Thyroid gland (tissue), 4 donors: ENCODE measurements around the gene FIBCD1. TPM values are rescaled to one million over a fixed set of nuclear protein-coding genes. Genes with fewer than 3 reads are reported as not detected.

Source experiments
- DNase-seq, 2 donors: peaks; one replicate each; pipeline ENCODE4 v3.0.0-alpha.2; 2019
- H3K27ac ChIP-seq, 3 donors: fragments of 200-600 bp; sonication (generic); 1 replicate in 2 of 3; 2 replicates in 1 of 3; pipeline ENCODE4 v1.5.1; 2016 to 2019; ENCODE audit warnings: mild to moderate bottlenecking in 1 of 3, moderate library complexity in 1 of 3
- H3K27me3 ChIP-seq: fragments of 200-600 bp; sonication (generic); one replicate; pipeline ENCODE4 v1.5.1; 2019
- H3K36me3 ChIP-seq, 2 donors: fragments of 200-600 bp; sonication (generic); one replicate each; pipeline ENCODE4 v1.5.1; 2016 to 2019
- H3K4me1 ChIP-seq, 2 donors: fragments of 200-600 bp; sonication (generic); one replicate each; pipeline ENCODE4 v1.5.1; 2017 to 2019
- H3K4me3 ChIP-seq, 3 donors: fragments of 200-600 bp; sonication (generic); replicated peaks in 1 of 3; 1 replicate in 2 of 3; 2 replicates in 1 of 3; pipeline ENCODE4 v1.5.1; 2016; ENCODE audit warnings: mild to moderate bottlenecking in 1 of 3
- H3K9me3 ChIP-seq: fragments of 200-600 bp; sonication (generic); one replicate; pipeline ENCODE4 v1.5.1; 2017
- CTCF ChIP-seq, 6 experiments: fragments of 200-600 bp in 3 of 6; fragments of 450-650 bp in 3 of 6; sonication (generic) in 3 of 6; IDR thresholded peaks; one replicate each; pipeline ENCODE4 v1.5.1; 2016 to 2019; ENCODE audit warnings: antibody characterized with exemption in 6 of 6, mild to moderate bottlenecking in 2 of 6, inconsistent platforms in 1 of 6, moderate library complexity in 1 of 6
- POLR2A ChIP-seq, 2 donors: fragments of 450-650 bp; IDR thresholded peaks; one replicate each; pipeline ENCODE4 v1.6.1; 2017; ENCODE audit warnings: antibody characterized with exemption in 2 of 2, mild to moderate bottlenecking in 2 of 2, moderate library complexity in 1 of 2
- WGBS, 2 donors: methylation state at CpG; one replicate each; pipeline ENCODE4 v1.1.5; 2017; 5-methylcytosine and 5-hydroxymethylcytosine counted together
- intact Hi-C: fragments of 100-400 bp; cut with DNase I; formaldehyde crosslinking; loops from one replicate; pipeline ENCODE4 v1.15.1; 2023
- total RNA-seq, 4 donors: library from RNA; depleted of rRNA; stranded (reverse); fragments of >200 nt; gene quantifications; one replicate each; pipeline ENCODE4 v1.2.3, GENCODE V29; 2016

The FIBCD1 gene, protein sequence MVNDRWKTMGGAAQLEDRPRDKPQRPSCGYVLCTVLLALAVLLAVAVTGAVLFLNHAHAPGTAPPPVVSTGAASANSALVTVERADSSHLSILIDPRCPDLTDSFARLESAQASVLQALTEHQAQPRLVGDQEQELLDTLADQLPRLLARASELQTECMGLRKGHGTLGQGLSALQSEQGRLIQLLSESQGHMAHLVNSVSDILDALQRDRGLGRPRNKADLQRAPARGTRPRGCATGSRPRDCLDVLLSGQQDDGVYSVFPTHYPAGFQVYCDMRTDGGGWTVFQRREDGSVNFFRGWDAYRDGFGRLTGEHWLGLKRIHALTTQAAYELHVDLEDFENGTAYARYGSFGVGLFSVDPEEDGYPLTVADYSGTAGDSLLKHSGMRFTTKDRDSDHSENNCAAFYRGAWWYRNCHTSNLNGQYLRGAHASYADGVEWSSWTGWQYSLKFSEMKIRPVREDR
- under 1 TPM in 2 of 4 donors, not detected in 2; 0.11 to 0.13 TPM for total RNA-seq

GRCh38 chr9:130938652-130939404, at the start of gene FIBCD1:
FIBCD1 (minus strand) TSS chr9:130939247; CDS start chr9:130938607, 640 bp downstream.
- Histone ChIP-seq H3K27me3 (peaks cover 9% of the 10 kb centered on the region), H3K9me3 (no peaks in the 10 kb centered on the region), H3K4me1 (peaks cover 9 to 28% of the 10 kb centered on the region in 2 donors), H3K4me3 (peak within 1 kb of the TSS in 1 of 3 donors; percentile 37), H3K27ac (no peak within 1 kb of the TSS), H3K36me3 (no peaks in the 10 kb centered on the region)
- intact Hi-C loops, result loop anchor here (5.0 kb wide), 1 partner anchor 172 kb away; no protein-coding TSS in a partner anchor
- 1% methylated on average over 38 to 43 of the region's 98 CpGs for WGBS, 2 donors
- DNase-seq, result no peak
- TF ChIP-seq POLR2A (IDR thresholded peaks at IDR 0.05) (no peak), CTCF (IDR thresholded peaks at IDR 0.05) (peak in 1 of 6 experiments; percentile 16)

DNA sequence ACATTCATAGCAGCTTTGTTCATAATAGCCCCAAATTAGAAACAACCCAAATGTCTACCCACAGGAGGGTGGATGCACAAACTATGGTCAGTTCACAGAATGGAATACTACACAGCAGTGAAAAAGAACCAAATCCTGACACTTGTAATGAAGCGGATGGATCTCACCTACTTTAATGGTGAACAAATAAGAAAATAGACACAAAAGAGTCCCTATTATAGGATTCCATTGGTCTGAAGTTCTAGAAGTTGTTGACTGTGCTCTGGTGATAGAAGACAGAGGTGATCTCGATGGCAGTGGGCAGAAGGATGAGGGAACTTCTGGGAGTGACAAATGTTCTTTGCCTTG, 49.3 kb upstream of the FIBCD1 start:
- 75 to 97% methylated on average over 2 of the region's 2 CpGs for WGBS, 2 donors
- H3K27me3 ChIP-seq, result no peaks in the 10 kb centered on the region
- TF ChIP-seq CTCF (IDR thresholded peaks at IDR 0.05), result no peak
- no peak overlapping the region for H3K27ac ChIP-seq
- DNase-seq, result no peak
- H3K9me3 ChIP-seq, result no peaks in the 10 kb centered on the region
- H3K4me3 ChIP-seq, result no peak overlapping the region
- intact Hi-C loops, result no loop called here
- no peaks in the 10 kb centered on the region for H3K36me3 ChIP-seq
- no peaks in the 10 kb centered on the region for H3K4me1 ChIP-seq

DNA sequence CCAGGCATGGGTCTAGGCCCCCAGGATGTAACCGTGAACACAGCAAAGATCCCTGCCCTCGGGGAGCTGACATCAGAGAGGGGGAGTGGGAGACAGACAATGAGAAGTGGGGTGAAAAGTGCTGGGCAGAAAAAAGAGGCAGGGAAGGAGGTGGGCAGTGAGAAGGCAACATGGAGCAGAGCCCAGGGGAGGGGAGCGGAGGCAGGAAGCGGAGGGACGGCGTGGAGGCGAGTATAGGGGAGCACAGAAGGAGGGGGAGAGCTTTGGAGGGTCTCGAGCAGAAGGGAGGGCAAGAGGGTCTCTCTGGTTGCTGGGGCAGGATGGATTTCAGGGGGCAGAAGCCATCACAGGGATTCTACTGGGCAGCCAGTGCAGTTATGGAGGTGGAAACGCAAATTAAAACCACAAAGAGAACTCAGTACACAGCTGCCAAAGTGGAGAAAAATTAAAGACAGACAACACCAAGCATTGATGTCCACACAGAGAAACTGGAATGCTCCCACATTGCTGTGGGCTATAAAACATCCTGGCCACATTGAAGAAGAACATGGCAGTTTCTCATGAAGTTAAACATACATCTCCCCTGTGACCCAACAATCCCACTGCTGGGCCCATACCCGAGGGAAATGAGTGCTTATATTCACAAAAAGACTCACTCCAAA, 48.8 kb upstream of the FIBCD1 start:
- no peaks in the 10 kb centered on the region for H3K27me3 ChIP-seq
- no peaks in the 10 kb centered on the region for H3K4me1 ChIP-seq
- no peak for TF ChIP-seq POLR2A (IDR thresholded peaks at IDR 0.05)
- TF ChIP-seq CTCF (IDR thresholded peaks at IDR 0.05), result no peak
- H3K36me3 ChIP-seq, result no peaks in the 10 kb centered on the region
- WGBS, 2 donors, result 67 to 75% methylated on average over 10 of the region's 10 CpGs
- intact Hi-C loops, result no loop called here
- H3K27ac ChIP-seq, result no peak overlapping the region
- H3K4me3 ChIP-seq, result no peak overlapping the region
- H3K9me3 ChIP-seq, result no peaks in the 10 kb centered on the region
- DNase-seq, result no peak

DNA sequence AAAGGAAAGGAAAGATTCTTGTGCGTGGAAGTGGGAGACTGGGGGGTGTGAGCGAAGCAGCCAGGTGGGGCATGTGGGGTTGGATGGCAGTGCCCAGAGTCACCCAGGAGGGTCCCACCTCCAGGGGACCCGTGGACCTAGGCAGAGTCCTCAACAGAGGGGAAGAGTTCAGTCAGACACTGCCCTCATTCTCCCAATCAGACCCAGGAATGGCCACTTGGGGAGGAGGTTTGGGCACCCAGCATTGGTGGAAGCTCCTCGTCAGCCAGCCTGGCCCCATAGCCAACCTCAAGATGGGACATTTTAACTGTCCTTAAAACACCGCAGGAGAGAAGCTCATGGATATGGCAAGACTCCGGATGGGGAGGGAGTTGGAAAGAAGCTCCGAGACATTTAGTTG, 48.0 kb upstream of the FIBCD1 start:
- Histone ChIP-seq H3K9me3 (no peaks in the 10 kb centered on the region), H3K36me3 (no peaks in the 10 kb centered on the region)
- no peak for DNase-seq

More for the DNA sequence above, 48.0 kb upstream of the FIBCD1 start:
- Histone ChIP-seq H3K27me3 (no peaks in the 10 kb centered on the region), H3K4me3 (no peak overlapping the region), H3K4me1 (no peaks in the 10 kb centered on the region), H3K27ac (no peak overlapping the region)
- intact Hi-C loops, result no loop called here
- WGBS, 2 donors, result 68 to 82% methylated on average over 7 of the region's 7 CpGs
- TF ChIP-seq CTCF (IDR thresholded peaks at IDR 0.05), result no peak
- TF ChIP-seq POLR2A (IDR thresholded peaks at IDR 0.05), result no peak
